ENCODE results near the gene SLC35A5.

- TF ChIP-seq CTCF (IDR thresholded peaks at IDR 0.05) (no peak), POLR2A (IDR thresholded peaks at IDR 0.05) (no peak), EP300 (IDR thresholded peaks at IDR 0.05; ENCODE audit: low read depth) (no peak), POLR2AphosphoS5 (IDR thresholded peaks at IDR 0.05) (no peak)
These were observed 42.7 kb downstream of the SLC35A5 start for GRCh38 chr3:112604536-112604935.
